ENCODE data around the gene EID2B. TPM values are rescaled to one million over a fixed set of nuclear protein-coding genes. Genes with fewer than 3 reads are reported as not detected.

Gene EID2B
- total RNA-seq, 1 experiment from 2014 or later: 2.2 TPM

DNA sequence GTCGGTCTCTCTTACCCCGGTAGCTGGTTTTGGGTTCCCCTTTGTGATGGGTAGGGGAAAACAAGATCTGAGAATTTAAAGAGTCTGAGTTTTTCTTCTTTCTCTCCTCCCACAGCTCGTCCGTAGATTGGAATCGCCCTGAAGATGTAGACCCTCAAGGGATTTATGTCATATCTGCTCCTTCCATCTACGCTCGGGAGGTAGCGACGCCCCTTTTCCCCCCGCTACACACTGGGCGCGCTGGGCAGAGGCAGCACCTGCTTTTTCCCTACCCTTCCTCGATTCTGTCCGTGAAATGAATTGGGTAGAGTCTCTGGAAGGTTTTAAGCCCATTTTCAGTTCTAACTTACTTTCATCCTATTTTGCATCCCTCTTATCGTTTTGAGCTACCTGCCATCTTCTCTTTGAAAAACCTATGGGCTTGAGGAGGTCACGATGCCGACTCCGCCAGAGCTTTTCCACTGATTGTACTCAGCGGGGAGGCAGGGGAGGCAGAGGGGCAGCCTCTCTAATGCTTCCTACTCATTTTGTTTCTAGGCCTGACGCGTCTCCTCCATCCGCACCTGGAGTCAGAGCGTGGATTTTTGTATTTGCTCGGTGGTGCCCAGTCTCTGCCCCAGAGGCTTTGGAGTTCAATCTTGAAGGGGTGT is 24.8 kb downstream of the EID2B start:
- Histone ChIP-seq H3K9ac (ENCODE audit: extremely low read depth, insufficient read length, low read length) (no peak overlapping the region), H2BK5ac (ENCODE audit: insufficient read length, low read length) (no peak overlapping the region), H4K20me1 (ENCODE audit: control insufficient read depth, insufficient read depth, insufficient read length) (no peaks in the 10 kb centered on the region), H3K4ac (ENCODE audit: low read depth, low read length) (no peak overlapping the region), H2BK120ac (ENCODE audit: low read depth, low read length, poor library complexity, severe bottlenecking) (no peak overlapping the region), H4K5ac (ENCODE audit: insufficient read length, low read depth, low read length) (no peak overlapping the region), H3K27ac (ENCODE audit: insufficient read length, low read depth, low read length) (no peak overlapping the region), H2BK15ac (ENCODE audit: low read depth, low read length) (no peak overlapping the region), H3K9me3 (ENCODE audit: control insufficient read depth, low read depth, low read length) (no peaks in the 10 kb centered on the region), H3K23me2 (ENCODE audit: insufficient read length, low read depth, low read length, poor library complexity, severe bottlenecking) (peaks cover 10% of the 10 kb centered on the region), H3K4me2 (ENCODE audit: insufficient read depth, insufficient read length, low read length) (peak overlapping the region; percentile 74), H4K8ac (replicated peaks; ENCODE audit: insufficient read length, low read depth, low read length) (no peak overlapping the region), H2AK5ac (ENCODE audit: insufficient read length, low read length) (no peak overlapping the region), H3K18ac (ENCODE audit: insufficient read length, low read depth, low read length) (no peak overlapping the region), H3K56ac (ENCODE audit: insufficient read length, low read depth, low read length) (no peak overlapping the region), H3K14ac (ENCODE audit: insufficient read depth, low read length) (no peak overlapping the region), H3K79me1 (ENCODE audit: insufficient read depth, low read depth, low read length, poor library complexity, severe bottlenecking) (no peaks in the 10 kb centered on the region), H2AFZ (ENCODE audit: low read length) (no peak overlapping the region), H4K91ac (ENCODE audit: insufficient read length, low read depth, low read length) (no peak overlapping the region), H2BK12ac (ENCODE audit: insufficient read length, low read depth, low read length) (no peak overlapping the region), H3T11ph (ENCODE audit: low read length) (no peak overlapping the region), H3K4me1 (ENCODE audit: insufficient read depth, low read length) (no peaks in the 10 kb centered on the region), H3K27me3 (ENCODE audit: insufficient read depth, low read length) (peaks cover 19% of the 10 kb centered on the region; the same call in 1 of the 2 replicates), H3K79me2 (ENCODE audit: insufficient read depth, low read length) (no peaks in the 10 kb centered on the region), H3K23ac (ENCODE audit: insufficient read length, low read depth, low read length) (no peak overlapping the region), H2BK20ac (ENCODE audit: low read depth, low read length, poor library complexity, severe bottlenecking) (no peak overlapping the region)
- peaks cover 86% of the 10 kb centered on the region for H3K27me3 Mint-ChIP-seq (ENCODE audit: low read depth)
- WGBS (ENCODE audit: extremely low coverage, insufficient read length, low lambda C conversion rate): no CpG with 5 or more reads among the region's 24 CpGs
- H3K27ac Mint-ChIP-seq: no peak overlapping the region
- TF ChIP-seq, protein P1, sequence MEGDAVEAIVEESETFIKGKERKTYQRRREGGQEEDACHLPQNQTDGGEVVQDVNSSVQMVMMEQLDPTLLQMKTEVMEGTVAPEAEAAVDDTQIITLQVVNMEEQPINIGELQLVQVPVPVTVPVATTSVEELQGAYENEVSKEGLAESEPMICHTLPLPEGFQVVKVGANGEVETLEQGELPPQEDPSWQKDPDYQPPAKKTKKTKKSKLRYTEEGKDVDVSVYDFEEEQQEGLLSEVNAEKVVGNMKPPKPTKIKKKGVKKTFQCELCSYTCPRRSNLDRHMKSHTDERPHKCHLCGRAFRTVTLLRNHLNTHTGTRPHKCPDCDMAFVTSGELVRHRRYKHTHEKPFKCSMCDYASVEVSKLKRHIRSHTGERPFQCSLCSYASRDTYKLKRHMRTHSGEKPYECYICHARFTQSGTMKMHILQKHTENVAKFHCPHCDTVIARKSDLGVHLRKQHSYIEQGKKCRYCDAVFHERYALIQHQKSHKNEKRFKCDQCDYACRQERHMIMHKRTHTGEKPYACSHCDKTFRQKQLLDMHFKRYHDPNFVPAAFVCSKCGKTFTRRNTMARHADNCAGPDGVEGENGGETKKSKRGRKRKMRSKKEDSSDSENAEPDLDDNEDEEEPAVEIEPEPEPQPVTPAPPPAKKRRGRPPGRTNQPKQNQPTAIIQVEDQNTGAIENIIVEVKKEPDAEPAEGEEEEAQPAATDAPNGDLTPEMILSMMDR (conservative IDR thresholded peaks at IDR 0.05): no peak
- H3K4me1 Mint-ChIP-seq: peaks cover 9 to 10% of the 10 kb centered on the region in 2 experiments
- peaks cover 0 to 11% (median 3%) of the 10 kb centered on the region in 3 experiments; a peak in 3 of 7 replicates for H3K36me3 Mint-ChIP-seq (ENCODE audit: insufficient read depth in 1 of 3, low read depth in 3 of 3)
- H3K9me3 Mint-ChIP-seq: peaks cover 11 to 15% of the 10 kb centered on the region in 2 experiments; a peak in 4 of 5 replicates
- peak overlapping the region; percentile 72 to 83 for H3K4me3 Mint-ChIP-seq
- no peak for DNase-seq
